B cell (primary cell): ENCODE data around the gene USH1G. TPM values are rescaled to one million over a fixed set of nuclear protein-coding genes. Genes with fewer than 3 reads are reported as not detected.

Source experiments
- ATAC-seq: fragments of 200-7000 bp; cut with Tn5 transposase; one replicate; pipeline ENCODE4 v1.10.0; 2021; ENCODE audit warnings: low read depth, mild to moderate bottlenecking, moderate number of reproducible peaks, moderate library complexity
- CTCF ChIA-PET: fragments of 350-600 bp; sonication (Branson Sonifier 250); formaldehyde crosslinking; loops from one replicate; lab custom pipeline; 2021; ENCODE audit warnings: antibody characterized with exemption, inconsistent platforms; lab: Charles Lee
- POLR2A ChIA-PET: fragments of 350-600 bp; sonication (Branson Sonifier 250); formaldehyde crosslinking; loops from one replicate; lab custom pipeline; 2021; ENCODE audit warnings: antibody characterized with exemption; lab: Charles Lee
- DNase-seq: peaks from one replicate; pipeline ENCODE4 v3.0.0; 2013
- H2AFZ ChIP-seq: 2 replicates; pipeline ENCODE4 v1.6.1; 2012; ENCODE audit warnings: mild to moderate bottlenecking, low read depth, low read length; ENCODE audit not compliant: insufficient read depth, poor library complexity, severe bottlenecking
- H3K27ac ChIP-seq, 2 donors: 1 replicate in 1 of 2; 2 replicates in 1 of 2; pipeline ENCODE4 v1.5.1; 2012 to 2013; ENCODE audit warnings: low read length in 2 of 2, mild to moderate bottlenecking in 2 of 2, moderate library complexity in 1 of 2
- H3K27me3 ChIP-seq, 4 experiments: fragments of 200-600 bp in 1 of 4; sonication (generic) in 1 of 4; replicated peaks in 1 of 4; 1 replicate in 2 of 4; 2 replicates in 2 of 4; pipeline versions ENCODE4 v1.6.1 to v1.7.0; 2013 to 2016; ENCODE audit warnings: low read length in 3 of 4, mild to moderate bottlenecking in 2 of 4, mixed read lengths in 1 of 4, moderate library complexity in 1 of 4; ENCODE audit not compliant: insufficient read depth in 4 of 4, control insufficient read depth in 3 of 4; ENCODE audit errors: control extremely low read depth in 1 of 4
- H3K36me3 ChIP-seq, 2 experiments: replicated peaks in 1 of 2; 1 replicate in 1 of 2; 2 replicates in 1 of 2; pipeline versions ENCODE4 v1.6.1 to v1.7.1; 2013; ENCODE audit warnings: low read length in 1 of 2; ENCODE audit not compliant: insufficient read depth in 2 of 2, control insufficient read depth in 1 of 2; ENCODE audit errors: control extremely low read depth in 1 of 2, extremely low read depth in 1 of 2
- H3K4me1 ChIP-seq, 2 donors: fragments of 200-600 bp in 1 of 2; sonication (generic) in 1 of 2; 1 replicate in 1 of 2; 2 replicates in 1 of 2; pipeline versions ENCODE4 v1.5.1 to v1.6.1; 2013 to 2017; ENCODE audit warnings: low read length in 2 of 2; ENCODE audit not compliant: control insufficient read depth in 2 of 2, insufficient read depth in 2 of 2
- H3K4me2 ChIP-seq: replicated peaks from 2 replicates; pipeline ENCODE3; 2012; ENCODE audit warnings: mild to moderate bottlenecking, low read depth, low read length; ENCODE audit not compliant: poor library complexity, severe bottlenecking
- H3K4me3 ChIP-seq, 5 experiments: fragments of 200-600 bp in 1 of 5; sonication (generic) in 1 of 5; 1 replicate in 3 of 5; 2 replicates in 2 of 5; pipeline versions ENCODE4 v1.5.1 to v1.7.0; 2011 to 2016; ENCODE audit warnings: low read length in 4 of 5, mild to moderate bottlenecking in 4 of 5, low read depth in 2 of 5, control low read depth in 1 of 5, moderate library complexity in 1 of 5; ENCODE audit not compliant: insufficient read depth in 1 of 5; ENCODE audit errors: control extremely low read depth in 1 of 5, extremely low read depth in 1 of 5
- H3K79me2 ChIP-seq: fragments of 200-600 bp; sonication (generic); one replicate; pipeline ENCODE4 v1.6.0; 2016; ENCODE audit warnings: low read length; ENCODE audit not compliant: control insufficient read depth, insufficient read depth
- H3K9ac ChIP-seq: fragments of 200-600 bp; sonication (generic); 2 replicates; pipeline ENCODE4 v1.6.1; 2017; ENCODE audit warnings: mild to moderate bottlenecking, low read length, moderate library complexity
- H3K9me3 ChIP-seq, 3 donors: one replicate each; pipeline versions ENCODE4 v1.6.1 to v1.7.1; 2013; ENCODE audit warnings: low read length in 2 of 3; ENCODE audit not compliant: control insufficient read depth in 2 of 3, insufficient read depth in 1 of 3; ENCODE audit errors: control extremely low read depth in 1 of 3
- H4K20me1 ChIP-seq: 2 replicates; pipeline ENCODE4 v1.6.0; 2012; ENCODE audit warnings: mild to moderate bottlenecking, low read length; ENCODE audit not compliant: insufficient read depth, control insufficient read depth, poor library complexity, severe bottlenecking
- H3K27ac Mint-ChIP-seq: one replicate; pipeline ENCODE4 v1.8.0; 2021; ENCODE audit warnings: mixed read lengths
- H3K27me3 Mint-ChIP-seq: one replicate; pipeline ENCODE4 v1.8.0; 2021; ENCODE audit warnings: mixed read lengths
- H3K4me1 Mint-ChIP-seq: one replicate; pipeline ENCODE4 v1.8.0; 2021; ENCODE audit warnings: mixed read lengths
- H3K4me3 Mint-ChIP-seq: one replicate; pipeline ENCODE4 v1.8.0; 2021; ENCODE audit warnings: mixed read lengths
- H3K9me3 Mint-ChIP-seq: one replicate; pipeline ENCODE4 v1.8.0; 2022; ENCODE audit warnings: mixed read lengths; ENCODE audit not compliant: insufficient read depth
- EZH2 ChIP-seq: IDR thresholded peaks from 2 replicates; pipeline ENCODE4 v1.6.1; 2012; ENCODE audit warnings: borderline replicate concordance, low read depth, mild to moderate bottlenecking, moderate library complexity, low read length; ENCODE audit not compliant: insufficient read depth, poor library complexity, severe bottlenecking
- WGBS: methylation state at CpG from one replicate; pipeline ENCODE4 v1.1.5; 2013; ENCODE audit warnings: missing lambda C conversion rate; ENCODE audit not compliant: insufficient coverage; 5-methylcytosine and 5-hydroxymethylcytosine counted together
- intact Hi-C: fragments of 100-400 bp; cut with micrococcal nuclease; formaldehyde crosslinking; loops from one replicate; pipeline ENCODE4 v1.10.0; 2022
- polyA plus RNA-seq: library from polyadenylated mRNA; depleted of rRNA; stranded (reverse); fragments of >200 nt; gene quantifications from 2 replicates; pipeline ENCODE4 v1.2.3, GENCODE V29; 2012
- total RNA-seq, 2 donors: library from RNA; stranded (reverse); fragments of 120-200 nt in 1 of 2; gene quantifications; 1 replicate in 1 of 2; 2 replicates in 1 of 2; pipeline versions ENCODE4 v1.2.3 to v1.2.4, GENCODE V29; 2013 to 2022
- TF ChIP-seq, protein P1 (sequence below): fragments of 200-600 bp; IDR thresholded peaks from one replicate; pipeline ENCODE4 v1.8.0; 2022; ENCODE audit warnings: antibody characterized with exemption, mild to moderate bottlenecking

The USH1G gene
- total and polyA plus RNA-seq, 2 donors (not counting 1 experiment from before 2014, with no cell fraction given) = not detected

DNA sequence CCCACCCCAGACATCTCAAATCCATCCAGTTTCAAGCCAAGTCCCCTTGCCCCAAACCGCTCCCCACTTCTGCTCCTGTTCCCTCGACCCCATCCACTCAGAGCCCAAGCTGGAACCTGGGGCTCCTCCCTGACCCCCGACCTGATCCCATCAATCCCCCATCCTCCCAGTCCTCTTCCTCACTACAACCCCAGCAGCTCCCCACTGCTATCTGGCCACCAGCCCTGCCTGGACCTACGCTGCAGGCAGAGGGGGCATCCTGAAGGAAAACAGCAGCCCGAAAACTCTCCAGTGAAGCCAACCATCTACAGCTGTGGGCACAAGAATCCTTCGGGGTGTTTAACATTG lies 54.2 kb downstream of the USH1G start:
- Histone ChIP-seq H4K20me1 (no peaks in the 10 kb centered on the region), H3K9ac (no peak overlapping the region), H3K9me3 (no peaks in the 10 kb centered on the region), H3K27ac (no peak overlapping the region), H3K4me1 (peaks cover 10 to 18% of the 10 kb centered on the region in 2 donors), H3K4me3 (no peak overlapping the region), H3K27me3 (peaks cover 0 to 6% (median 0%) of the 10 kb centered on the region in 4 experiments), H3K36me3 (no peaks in the 10 kb centered on the region), H3K79me2 (peaks cover 8% of the 10 kb centered on the region), H3K4me2 (no peak overlapping the region), H2AFZ (no peak overlapping the region)
- DNase-seq (no peak), ATAC-seq (no peak)
- POLR2A ChIA-PET = no interaction called here
- CTCF ChIA-PET = interaction anchor here (0.9 kb wide), 1 partner anchor 131 kb away, joined by 4 read pairs; no protein-coding TSS in a partner anchor
- WGBS = 93% methylated on average over 6 of the region's 6 CpGs
- Mint-ChIP-seq H3K27me3 (no peaks in the 10 kb centered on the region), H3K27ac (no peak overlapping the region), H3K4me3 (no peak overlapping the region), H3K4me1 (peaks cover 12% of the 10 kb centered on the region), H3K9me3 (no peaks in the 10 kb centered on the region)
- TF ChIP-seq, protein P1, sequence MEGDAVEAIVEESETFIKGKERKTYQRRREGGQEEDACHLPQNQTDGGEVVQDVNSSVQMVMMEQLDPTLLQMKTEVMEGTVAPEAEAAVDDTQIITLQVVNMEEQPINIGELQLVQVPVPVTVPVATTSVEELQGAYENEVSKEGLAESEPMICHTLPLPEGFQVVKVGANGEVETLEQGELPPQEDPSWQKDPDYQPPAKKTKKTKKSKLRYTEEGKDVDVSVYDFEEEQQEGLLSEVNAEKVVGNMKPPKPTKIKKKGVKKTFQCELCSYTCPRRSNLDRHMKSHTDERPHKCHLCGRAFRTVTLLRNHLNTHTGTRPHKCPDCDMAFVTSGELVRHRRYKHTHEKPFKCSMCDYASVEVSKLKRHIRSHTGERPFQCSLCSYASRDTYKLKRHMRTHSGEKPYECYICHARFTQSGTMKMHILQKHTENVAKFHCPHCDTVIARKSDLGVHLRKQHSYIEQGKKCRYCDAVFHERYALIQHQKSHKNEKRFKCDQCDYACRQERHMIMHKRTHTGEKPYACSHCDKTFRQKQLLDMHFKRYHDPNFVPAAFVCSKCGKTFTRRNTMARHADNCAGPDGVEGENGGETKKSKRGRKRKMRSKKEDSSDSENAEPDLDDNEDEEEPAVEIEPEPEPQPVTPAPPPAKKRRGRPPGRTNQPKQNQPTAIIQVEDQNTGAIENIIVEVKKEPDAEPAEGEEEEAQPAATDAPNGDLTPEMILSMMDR = no peak
- no peak for TF ChIP-seq EZH2
- intact Hi-C loops = no loop called here

DNA sequence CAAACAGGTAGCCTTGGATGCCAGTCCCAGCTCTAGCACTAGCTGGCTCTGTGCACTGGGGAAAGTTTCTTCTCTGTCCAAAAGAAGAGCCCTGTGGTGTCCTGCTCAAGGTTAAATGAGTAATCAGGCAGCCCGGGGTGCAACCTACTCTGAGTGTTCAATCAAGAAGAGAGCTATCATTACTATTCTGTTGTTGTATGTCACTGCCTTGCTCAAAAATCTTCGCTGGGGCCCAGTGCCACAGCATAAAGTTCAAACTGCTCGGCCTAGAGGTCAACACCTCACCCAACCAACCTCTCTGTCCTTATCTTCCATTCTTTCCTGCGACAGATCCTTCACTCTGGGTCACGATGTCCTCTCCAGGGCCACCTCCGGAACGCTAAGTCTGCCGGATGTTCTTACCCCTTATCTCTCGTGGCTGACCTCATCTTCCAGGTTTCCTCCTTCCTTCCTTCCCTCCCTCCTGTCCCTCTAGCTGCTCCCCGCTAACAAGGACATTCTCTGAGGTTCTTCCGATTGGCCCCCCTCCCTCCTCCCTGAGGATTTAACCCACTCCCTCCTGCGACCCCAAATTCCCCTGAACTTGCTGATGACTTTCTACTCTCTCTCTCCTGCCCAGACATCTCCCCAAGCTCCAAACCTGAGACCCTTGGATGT lies 54.7 kb downstream of the USH1G start:
- Histone ChIP-seq H3K4me3 (no peak overlapping the region), H3K4me1 (peaks cover 8 to 13% of the 10 kb centered on the region in 2 donors), H3K4me2 (no peak overlapping the region), H4K20me1 (no peaks in the 10 kb centered on the region), H3K27ac (no peak overlapping the region), H3K36me3 (no peaks in the 10 kb centered on the region), H2AFZ (no peak overlapping the region), H3K79me2 (peaks cover 8% of the 10 kb centered on the region), H3K27me3 (peaks cover 0 to 6% (median 0%) of the 10 kb centered on the region in 4 experiments), H3K9me3 (no peaks in the 10 kb centered on the region), H3K9ac (no peak overlapping the region)
- TF ChIP-seq EZH2 = no peak
- TF ChIP-seq, protein P1 = no peak
- Mint-ChIP-seq H3K27ac (no peak overlapping the region), H3K4me1 (peaks cover 9% of the 10 kb centered on the region), H3K4me3 (no peak overlapping the region), H3K9me3 (no peaks in the 10 kb centered on the region), H3K27me3 (peaks cover 3% of the 10 kb centered on the region)
- POLR2A ChIA-PET = no interaction called here
- CTCF ChIA-PET = interaction anchor here (0.9 to 1.1 kb wide), 2 partner anchors 80 to 130 kb away, joined by 3 to 4 read pairs; no protein-coding TSS in a partner anchor
- intact Hi-C loops = no loop called here
- DNase-seq (no peak), ATAC-seq (no peak)
- 90% methylated on average over 11 of the region's 12 CpGs for WGBS
